ENCODE results near the gene EIF2S2. TPM values are rescaled to one million over a fixed set of nuclear protein-coding genes. Genes with fewer than 3 reads are reported as not detected.

EIF2S2 gene
- total RNA-seq, 6 experiments from 2014 or later, result 16.7 to 50.6 (median 30.8) TPM

DNA sequence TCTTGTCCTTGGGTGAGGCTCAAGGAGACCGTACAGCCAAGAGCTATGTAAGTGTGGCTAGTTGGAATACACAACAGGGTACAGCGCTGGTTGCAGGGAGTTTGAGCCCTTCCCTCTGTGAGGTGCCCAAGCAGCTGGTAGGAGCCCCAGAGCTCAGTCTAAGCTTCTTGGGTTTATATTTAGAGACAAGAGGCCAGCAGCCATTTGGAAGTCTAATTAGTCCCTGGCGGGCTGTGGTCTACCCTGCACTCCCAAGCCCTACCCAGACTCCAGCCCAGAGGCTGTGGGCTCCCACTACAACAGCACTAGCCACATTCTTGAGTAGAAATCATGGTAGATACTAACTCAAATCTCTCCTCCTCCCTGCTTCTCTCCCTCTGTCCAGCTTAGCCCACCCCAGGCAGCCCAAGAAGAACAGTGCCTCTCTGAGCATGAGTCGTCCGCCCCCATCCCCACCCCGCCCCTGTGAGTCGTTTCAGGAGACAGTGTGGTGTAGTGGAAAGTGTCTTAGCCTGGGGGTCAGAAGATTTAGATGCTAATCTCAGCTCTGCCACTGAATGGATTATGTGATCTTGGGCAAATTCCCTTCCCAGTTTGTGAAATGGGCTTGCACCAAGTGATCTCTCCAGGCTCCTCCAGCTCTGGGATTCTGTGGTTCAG is 37.8 kb downstream of the EIF2S2 start:
- WGBS (ENCODE audit: insufficient coverage, low coverage, low lambda C conversion rate, missing lambda C conversion rate), result 80% methylated on average over 4 of the region's 7 CpGs
- peaks cover 0 to 5% (median 2%) of the 10 kb centered on the region in 4 donors for H3K4me1 ChIP-seq
- H3K9me3 ChIP-seq, result no peaks in the 10 kb centered on the region
- TF ChIP-seq, protein P1, sequence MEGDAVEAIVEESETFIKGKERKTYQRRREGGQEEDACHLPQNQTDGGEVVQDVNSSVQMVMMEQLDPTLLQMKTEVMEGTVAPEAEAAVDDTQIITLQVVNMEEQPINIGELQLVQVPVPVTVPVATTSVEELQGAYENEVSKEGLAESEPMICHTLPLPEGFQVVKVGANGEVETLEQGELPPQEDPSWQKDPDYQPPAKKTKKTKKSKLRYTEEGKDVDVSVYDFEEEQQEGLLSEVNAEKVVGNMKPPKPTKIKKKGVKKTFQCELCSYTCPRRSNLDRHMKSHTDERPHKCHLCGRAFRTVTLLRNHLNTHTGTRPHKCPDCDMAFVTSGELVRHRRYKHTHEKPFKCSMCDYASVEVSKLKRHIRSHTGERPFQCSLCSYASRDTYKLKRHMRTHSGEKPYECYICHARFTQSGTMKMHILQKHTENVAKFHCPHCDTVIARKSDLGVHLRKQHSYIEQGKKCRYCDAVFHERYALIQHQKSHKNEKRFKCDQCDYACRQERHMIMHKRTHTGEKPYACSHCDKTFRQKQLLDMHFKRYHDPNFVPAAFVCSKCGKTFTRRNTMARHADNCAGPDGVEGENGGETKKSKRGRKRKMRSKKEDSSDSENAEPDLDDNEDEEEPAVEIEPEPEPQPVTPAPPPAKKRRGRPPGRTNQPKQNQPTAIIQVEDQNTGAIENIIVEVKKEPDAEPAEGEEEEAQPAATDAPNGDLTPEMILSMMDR (IDR thresholded peaks at IDR 0.05), result no peak
- TF ChIP-seq POLR2A (IDR thresholded peaks at IDR 0.05), result no peak
- ATAC-seq (no peak), DNase-seq (no peak)
- H3K36me3 ChIP-seq, result peaks cover 0 to 39% (median 4%) of the 10 kb centered on the region in 4 donors
- no peak overlapping the region for H3K4me3 ChIP-seq
- intact Hi-C loops (cut with DNase I), result loop anchor here in 1 of 2 donors (10.0 kb wide), 2 partner anchors 51 to 159 kb away; no protein-coding TSS in a partner anchor
- H3K27ac ChIP-seq, result no peak overlapping the region
- H3K27me3 ChIP-seq, result no peaks in the 10 kb centered on the region

DNA sequence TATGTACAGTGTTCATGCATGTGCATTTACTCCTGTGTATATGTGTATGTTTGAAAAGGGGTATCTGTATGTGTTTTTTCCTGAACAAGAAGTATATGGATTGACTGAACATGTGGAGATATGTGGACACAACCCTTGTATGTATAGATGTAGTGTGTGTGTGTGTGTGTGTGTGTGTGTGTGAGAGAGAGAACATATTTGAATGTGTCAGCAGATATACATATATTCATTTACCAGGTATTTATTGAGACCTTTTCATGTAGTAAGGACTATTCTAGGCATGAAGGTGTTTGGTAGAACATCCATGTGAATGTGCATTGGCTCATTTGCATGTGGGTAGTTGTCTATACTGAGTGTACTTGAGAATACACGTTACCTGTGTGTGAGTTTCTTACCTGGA is 39.3 kb downstream of the EIF2S2 start:
- H3K27ac ChIP-seq, result no peak overlapping the region
- peaks cover 0 to 10% (median 2%) of the 10 kb centered on the region in 4 donors for H3K4me1 ChIP-seq
- no peak overlapping the region for H3K4me3 ChIP-seq
- intact Hi-C loops (cut with DNase I), result loop anchor here in 1 of 2 donors (10.0 kb wide), 2 partner anchors 52 to 158 kb away; no protein-coding TSS in a partner anchor
- no peaks in the 10 kb centered on the region for H3K9me3 ChIP-seq
- ATAC-seq (no peak), DNase-seq (no peak)
- H3K36me3 ChIP-seq, result peaks cover 0 to 36% (median 4%) of the 10 kb centered on the region in 4 donors
- H3K27me3 ChIP-seq, result no peaks in the 10 kb centered on the region
- TF ChIP-seq, protein P1 (IDR thresholded peaks at IDR 0.05), result no peak
- no peak for TF ChIP-seq POLR2A (IDR thresholded peaks at IDR 0.05)
- WGBS (ENCODE audit: insufficient coverage, low coverage, low lambda C conversion rate, missing lambda C conversion rate), result no CpG with 5 or more reads among the region's 1 CpG

DNA sequence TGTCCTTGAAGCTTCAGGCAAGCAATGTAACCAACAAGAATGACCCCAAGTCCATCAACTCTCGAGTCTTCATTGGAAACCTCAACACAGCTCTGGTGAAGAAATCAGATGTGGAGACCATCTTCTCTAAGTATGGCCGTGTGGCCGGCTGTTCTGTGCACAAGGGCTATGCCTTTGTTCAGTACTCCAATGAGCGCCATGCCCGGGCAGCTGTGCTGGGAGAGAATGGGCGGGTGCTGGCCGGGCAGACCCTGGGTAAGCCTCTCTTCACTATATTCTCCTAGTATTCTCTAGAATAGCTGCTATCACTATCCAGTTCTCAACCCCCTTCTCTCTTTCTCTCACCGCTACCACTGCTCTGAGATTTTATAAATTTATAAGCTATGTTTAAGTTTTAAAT is 40.0 kb downstream of the EIF2S2 start:
- no peak for ATAC-seq
- peaks cover 0 to 29% (median 4%) of the 10 kb centered on the region in 4 donors for H3K36me3 ChIP-seq
- H3K27me3 ChIP-seq, result no peaks in the 10 kb centered on the region
- no peaks in the 10 kb centered on the region for H3K9me3 ChIP-seq
- intact Hi-C loops (cut with DNase I), result loop anchor here in 1 of 2 donors (10.0 kb wide), 2 partner anchors 53 to 157 kb away; no protein-coding TSS in a partner anchor
- TF ChIP-seq POLR2A (IDR thresholded peaks at IDR 0.05), result no peak
- TF ChIP-seq, protein P1 (IDR thresholded peaks at IDR 0.05), result no peak
- no peak overlapping the region for H3K27ac ChIP-seq
- DNase-seq, result no peak
- H3K4me1 ChIP-seq, result peaks cover 0 to 10% (median 2%) of the 10 kb centered on the region in 4 donors
- H3K4me3 ChIP-seq, result no peak overlapping the region
- 93% methylated on average over 6 of the region's 8 CpGs for WGBS (ENCODE audit: insufficient coverage, low coverage, low lambda C conversion rate, missing lambda C conversion rate)

DNA sequence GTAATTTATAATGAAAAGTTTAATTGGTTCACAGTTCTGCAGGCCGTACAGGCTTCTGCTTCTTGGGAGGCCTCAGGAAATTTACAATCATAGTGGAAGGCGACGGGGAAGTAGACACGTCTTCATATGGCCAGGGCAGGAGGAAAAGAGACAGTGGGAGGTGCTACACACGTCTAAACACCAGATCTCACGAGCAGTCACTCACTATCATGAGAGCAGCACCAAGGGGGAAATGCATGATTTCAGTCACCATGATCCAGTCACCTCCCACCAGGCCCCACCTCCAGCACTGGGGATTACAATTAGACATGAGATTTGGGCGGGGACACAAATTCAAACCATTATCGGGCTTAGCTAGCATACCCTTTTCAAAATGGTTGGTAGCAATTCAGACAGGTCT is 41.2 kb downstream of the EIF2S2 start:
- no peaks in the 10 kb centered on the region for H3K9me3 ChIP-seq
- WGBS (ENCODE audit: insufficient coverage, low coverage, low lambda C conversion rate, missing lambda C conversion rate), result 73% methylated on average over 7 of the region's 8 CpGs
- intact Hi-C loops (cut with DNase I), result loop anchor here in 1 of 2 donors (10.0 kb wide), 2 partner anchors 54 to 156 kb away; no protein-coding TSS in a partner anchor
- H3K27ac ChIP-seq, result no peak overlapping the region
- no peak overlapping the region for H3K4me3 ChIP-seq
- peaks cover 0 to 17% (median 4%) of the 10 kb centered on the region in 4 donors for H3K36me3 ChIP-seq
- no peak for TF ChIP-seq POLR2A (IDR thresholded peaks at IDR 0.05)
- TF ChIP-seq, protein P1 (IDR thresholded peaks at IDR 0.05), result no peak
- DNase-seq (no peak), ATAC-seq (no peak)
- peaks cover 0 to 10% (median 2%) of the 10 kb centered on the region in 4 donors for H3K4me1 ChIP-seq
- no peaks in the 10 kb centered on the region for H3K27me3 ChIP-seq
